ENCODE data around the gene GPS1. TPM values are rescaled to one million over a fixed set of nuclear protein-coding genes. Genes with fewer than 3 reads are reported as not detected.

GPS1 gene
- total and polyA plus RNA-seq, 10 of the 15 experiments (the other 5 are each of a cell fraction or from before 2014, with no cell fraction given): 2.2 to 146 (median 77.7) TPM

- TF ChIP-seq ZNF384 (IDR thresholded peaks at IDR 0.05; ENCODE audit: borderline replicate concordance, low read depth, low read length) (no peak), MTA3 (IDR thresholded peaks at IDR 0.05; ENCODE audit: borderline replicate concordance, low read length) (no peak), TBL1XR1 (IDR thresholded peaks at IDR 0.05; ENCODE audit: low read depth, low read length) (no peak), CBX3 (IDR thresholded peaks at IDR 0.05; ENCODE audit: borderline replicate concordance, low read depth) (no peak)
- TF ChIP-seq, protein P1, sequence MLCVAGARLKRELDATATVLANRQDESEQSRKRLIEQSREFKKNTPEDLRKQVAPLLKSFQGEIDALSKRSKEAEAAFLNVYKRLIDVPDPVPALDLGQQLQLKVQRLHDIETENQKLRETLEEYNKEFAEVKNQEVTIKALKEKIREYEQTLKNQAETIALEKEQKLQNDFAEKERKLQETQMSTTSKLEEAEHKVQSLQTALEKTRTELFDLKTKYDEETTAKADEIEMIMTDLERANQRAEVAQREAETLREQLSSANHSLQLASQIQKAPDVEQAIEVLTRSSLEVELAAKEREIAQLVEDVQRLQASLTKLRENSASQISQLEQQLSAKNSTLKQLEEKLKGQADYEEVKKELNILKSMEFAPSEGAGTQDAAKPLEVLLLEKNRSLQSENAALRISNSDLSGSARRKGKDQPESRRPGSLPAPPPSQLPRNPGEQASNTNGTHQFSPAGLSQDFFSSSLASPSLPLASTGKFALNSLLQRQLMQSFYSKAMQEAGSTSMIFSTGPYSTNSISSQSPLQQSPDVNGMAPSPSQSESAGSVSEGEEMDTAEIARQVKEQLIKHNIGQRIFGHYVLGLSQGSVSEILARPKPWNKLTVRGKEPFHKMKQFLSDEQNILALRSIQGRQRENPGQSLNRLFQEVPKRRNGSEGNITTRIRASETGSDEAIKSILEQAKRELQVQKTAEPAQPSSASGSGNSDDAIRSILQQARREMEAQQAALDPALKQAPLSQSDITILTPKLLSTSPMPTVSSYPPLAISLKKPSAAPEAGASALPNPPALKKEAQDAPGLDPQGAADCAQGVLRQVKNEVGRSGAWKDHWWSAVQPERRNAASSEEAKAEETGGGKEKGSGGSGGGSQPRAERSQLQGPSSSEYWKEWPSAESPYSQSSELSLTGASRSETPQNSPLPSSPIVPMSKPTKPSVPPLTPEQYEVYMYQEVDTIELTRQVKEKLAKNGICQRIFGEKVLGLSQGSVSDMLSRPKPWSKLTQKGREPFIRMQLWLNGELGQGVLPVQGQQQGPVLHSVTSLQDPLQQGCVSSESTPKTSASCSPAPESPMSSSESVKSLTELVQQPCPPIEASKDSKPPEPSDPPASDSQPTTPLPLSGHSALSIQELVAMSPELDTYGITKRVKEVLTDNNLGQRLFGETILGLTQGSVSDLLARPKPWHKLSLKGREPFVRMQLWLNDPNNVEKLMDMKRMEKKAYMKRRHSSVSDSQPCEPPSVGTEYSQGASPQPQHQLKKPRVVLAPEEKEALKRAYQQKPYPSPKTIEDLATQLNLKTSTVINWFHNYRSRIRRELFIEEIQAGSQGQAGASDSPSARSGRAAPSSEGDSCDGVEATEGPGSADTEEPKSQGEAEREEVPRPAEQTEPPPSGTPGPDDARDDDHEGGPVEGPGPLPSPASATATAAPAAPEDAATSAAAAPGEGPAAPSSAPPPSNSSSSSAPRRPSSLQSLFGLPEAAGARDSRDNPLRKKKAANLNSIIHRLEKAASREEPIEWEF (IDR thresholded peaks at IDR 0.05; ENCODE audit: insufficient replicate concordance, low read depth, low read length): no peak
These were observed 40.4 kb downstream of the GPS1 start (continued) for GRCh38 chr17:82092094-82092586.

DNA sequence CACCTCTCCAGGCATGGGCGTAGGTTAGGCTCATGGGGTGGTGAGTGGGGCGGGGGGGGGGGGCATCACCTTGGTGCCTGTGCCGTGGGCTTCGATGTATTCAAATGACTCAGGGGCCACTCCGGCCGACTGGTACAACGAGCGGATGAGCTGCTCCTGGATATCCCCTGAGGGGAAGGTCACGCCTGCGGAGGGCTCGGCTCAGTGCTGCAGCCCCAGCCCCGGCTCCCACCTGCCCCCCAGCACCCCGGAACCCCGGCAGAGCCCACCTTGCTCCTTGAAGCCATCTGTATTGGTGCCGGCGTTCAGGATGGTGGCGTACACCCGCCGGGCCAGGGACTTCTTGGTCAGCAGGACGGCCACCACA, 40.9 kb downstream of the GPS1 start:
- ChIA-PET POLR2A (no interaction called here), RAD21 (ENCODE audit: unreplicated experiment) (no interaction called here), CTCF (no interaction called here), SMC1A (ENCODE audit: uncharacterized antibody, unreplicated experiment) (no interaction called here)
- intact Hi-C loops (cut with micrococcal nuclease; ENCODE audit: unreplicated experiment): no loop called here
- H3K4me3 ChIP-seq: no peak overlapping the region
- H3K4me2 ChIP-seq (ENCODE audit: control insufficient read depth, insufficient read depth): no peak overlapping the region
- H3K9me3 ChIP-seq (replicated peaks; ENCODE audit: control insufficient read depth, insufficient read depth, low read length): no peaks in the 10 kb centered on the region
- ATAC-seq (no peak), FAIRE-seq (no peak), DNase-seq (ENCODE audit: low read depth, low spot score) (no peak)
- H3K79me2 ChIP-seq (ENCODE audit: control insufficient read depth, insufficient read depth, low read length): peaks cover 27% of the 10 kb centered on the region
- peaks cover 7% of the 10 kb centered on the region for H3K4me1 ChIP-seq (ENCODE audit: control insufficient read depth, insufficient read depth, low read length)
- no peaks in the 10 kb centered on the region; the same call in 1 of the 2 replicates for H4K20me1 ChIP-seq (ENCODE audit: control insufficient read depth, insufficient read depth)
- in situ Hi-C loops (cut with MboI): no loop called here
- H3K36me3 ChIP-seq (ENCODE audit: control insufficient read depth in 2 of 2, insufficient read depth in 2 of 2, low read length in 1 of 2): peaks cover 15 to 64% of the 10 kb centered on the region in 2 experiments
- H3K27me3 ChIP-seq (replicated peaks in 1 of 2; ENCODE audit: control insufficient read depth in 2 of 2, insufficient read depth in 2 of 2, low read length in 1 of 2): no peaks in the 10 kb centered on the region
- WGBS (ENCODE audit: insufficient coverage, insufficient replicate concordance, low lambda C conversion rate, missing lambda C conversion rate): 91% methylated on average over 18 of the region's 20 CpGs
- no peak overlapping the region for H3K27ac ChIP-seq (ENCODE audit: control insufficient read depth, insufficient read depth)
- H3K9ac ChIP-seq (ENCODE audit: control insufficient read depth, insufficient read depth, low read length): no peak overlapping the region
- BruUV-seq (replicated peaks): no TSS peak
- no peak overlapping the region for H2AFZ ChIP-seq (ENCODE audit: control insufficient read depth, low read depth, low read length)
- no peak for TF ChIP-seq RAD21 (IDR thresholded peaks at IDR 0.05; ENCODE audit: insufficient read depth, low read depth, low read length)
- TF ChIP-seq CEBPZ (IDR thresholded peaks at IDR 0.05; ENCODE audit: low read depth, low read length): no peak
- TF ChIP-seq MXI1 (IDR thresholded peaks at IDR 0.05; ENCODE audit: low read depth, low read length): no peak
- TF ChIP-seq, protein P2, sequence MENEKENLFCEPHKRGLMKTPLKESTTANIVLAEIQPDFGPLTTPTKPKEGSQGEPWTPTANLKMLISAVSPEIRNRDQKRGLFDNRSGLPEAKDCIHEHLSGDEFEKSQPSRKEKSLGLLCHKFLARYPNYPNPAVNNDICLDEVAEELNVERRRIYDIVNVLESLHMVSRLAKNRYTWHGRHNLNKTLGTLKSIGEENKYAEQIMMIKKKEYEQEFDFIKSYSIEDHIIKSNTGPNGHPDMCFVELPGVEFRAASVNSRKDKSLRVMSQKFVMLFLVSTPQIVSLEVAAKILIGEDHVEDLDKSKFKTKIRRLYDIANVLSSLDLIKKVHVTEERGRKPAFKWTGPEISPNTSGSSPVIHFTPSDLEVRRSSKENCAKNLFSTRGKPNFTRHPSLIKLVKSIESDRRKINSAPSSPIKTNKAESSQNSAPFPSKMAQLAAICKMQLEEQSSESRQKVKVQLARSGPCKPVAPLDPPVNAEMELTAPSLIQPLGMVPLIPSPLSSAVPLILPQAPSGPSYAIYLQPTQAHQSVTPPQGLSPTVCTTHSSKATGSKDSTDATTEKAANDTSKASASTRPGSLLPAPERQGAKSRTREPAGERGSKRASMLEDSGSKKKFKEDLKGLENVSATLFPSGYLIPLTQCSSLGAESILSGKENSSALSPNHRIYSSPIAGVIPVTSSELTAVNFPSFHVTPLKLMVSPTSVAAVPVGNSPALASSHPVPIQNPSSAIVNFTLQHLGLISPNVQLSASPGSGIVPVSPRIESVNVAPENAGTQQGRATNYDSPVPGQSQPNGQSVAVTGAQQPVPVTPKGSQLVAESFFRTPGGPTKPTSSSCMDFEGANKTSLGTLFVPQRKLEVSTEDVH (IDR thresholded peaks at IDR 0.05; ENCODE audit: low read depth, partially characterized antibody): no peak
- TF ChIP-seq MTA3 (IDR thresholded peaks at IDR 0.05; ENCODE audit: borderline replicate concordance, low read length): no peak
- no peak for TF ChIP-seq SP1 (IDR thresholded peaks at IDR 0.05; ENCODE audit: low read depth, low read length)
